HG03354 (cell line): Measurements from ENCODE around the gene A1CF.
A peak's percentile ranks its signal among the peaks of the same experiment; 100 is the strongest.
"Not testable (repeated sequence)": the region's sequence is repeated elsewhere in the genome, so short reads cannot be mapped to it uniquely, and the experiment has no call there.

Experiments used
- ATAC-seq: cut with Tn5 transposase; IDR thresholded peaks from one replicate; pipeline ENCODE4 v1.9.1; 2021; ENCODE audit warnings: mild to moderate bottlenecking; ENCODE audit not compliant: unreplicated experiment, poor library complexity, severe bottlenecking

A1CF gene, protein sequence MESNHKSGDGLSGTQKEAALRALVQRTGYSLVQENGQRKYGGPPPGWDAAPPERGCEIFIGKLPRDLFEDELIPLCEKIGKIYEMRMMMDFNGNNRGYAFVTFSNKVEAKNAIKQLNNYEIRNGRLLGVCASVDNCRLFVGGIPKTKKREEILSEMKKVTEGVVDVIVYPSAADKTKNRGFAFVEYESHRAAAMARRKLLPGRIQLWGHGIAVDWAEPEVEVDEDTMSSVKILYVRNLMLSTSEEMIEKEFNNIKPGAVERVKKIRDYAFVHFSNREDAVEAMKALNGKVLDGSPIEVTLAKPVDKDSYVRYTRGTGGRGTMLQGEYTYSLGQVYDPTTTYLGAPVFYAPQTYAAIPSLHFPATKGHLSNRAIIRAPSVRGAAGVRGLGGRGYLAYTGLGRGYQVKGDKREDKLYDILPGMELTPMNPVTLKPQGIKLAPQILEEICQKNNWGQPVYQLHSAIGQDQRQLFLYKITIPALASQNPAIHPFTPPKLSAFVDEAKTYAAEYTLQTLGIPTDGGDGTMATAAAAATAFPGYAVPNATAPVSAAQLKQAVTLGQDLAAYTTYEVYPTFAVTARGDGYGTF

DNA sequence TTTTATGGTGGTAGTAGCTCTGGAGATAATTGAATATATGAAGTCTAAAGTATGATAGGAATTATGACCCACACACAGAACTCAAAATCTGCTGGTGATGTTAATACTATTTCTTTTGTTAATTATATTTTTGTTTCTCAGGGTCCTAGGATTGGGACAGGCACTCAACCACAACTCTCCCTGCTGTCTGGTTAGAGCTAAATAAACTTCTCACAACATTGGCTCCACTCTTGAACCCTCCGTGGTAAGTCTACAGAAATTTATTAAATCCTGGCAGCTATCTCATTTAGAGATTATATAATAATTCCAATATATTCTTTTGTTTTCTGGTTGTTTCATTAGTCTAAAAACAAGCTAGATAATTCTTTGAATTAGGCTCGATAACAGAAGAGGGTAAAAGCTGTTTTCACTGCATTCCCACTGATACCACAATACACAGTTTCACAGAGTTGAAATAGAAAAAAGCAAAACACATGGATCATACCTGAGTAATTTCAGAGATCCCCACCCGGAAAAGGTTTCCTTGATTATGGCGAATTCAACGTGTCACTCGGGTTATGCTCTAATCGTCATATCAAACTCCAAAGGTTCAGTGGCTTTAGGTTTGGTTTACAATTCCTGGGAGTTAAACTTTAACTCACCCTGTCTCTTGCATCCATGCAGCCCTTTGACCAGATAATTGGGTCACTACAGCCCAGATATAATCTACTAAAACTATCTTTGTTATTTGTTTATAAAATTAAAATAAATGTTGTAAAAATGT, at the start of gene A1CF:
TSS of gene A1CF (minus strand) at position 531 of the 763 bp plus-strand sequence. CDS start 25,687 bp downstream, outside the sequence.
- no peak for ATAC-seq

- no peak for ATAC-seq
These were observed 46.6 kb upstream of the A1CF start for GRCh38 chr10:50931948-50932431.

DNA sequence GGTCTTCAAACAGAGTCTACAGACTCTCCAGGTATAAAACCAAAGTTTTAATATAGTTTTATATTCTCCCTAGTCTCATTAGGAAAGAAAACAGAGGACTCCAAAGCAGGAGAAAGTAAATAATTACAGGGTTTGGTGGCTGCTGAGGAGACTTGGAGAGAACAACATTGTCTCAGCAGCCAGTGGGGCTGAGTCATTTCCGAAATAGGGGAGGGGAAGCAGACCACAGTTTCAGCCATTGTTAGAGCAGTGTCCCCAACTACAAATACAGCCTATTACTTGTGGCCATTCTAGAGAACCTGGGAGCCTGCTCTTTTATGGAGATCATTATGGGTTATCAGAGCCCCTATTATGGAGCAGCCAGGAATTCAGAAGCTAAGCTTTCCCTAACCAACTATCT, 44.2 kb upstream of the A1CF start:
- peak; percentile 83 for ATAC-seq

GRCh38 chr10:50928190-50928552, 42.7 kb upstream of the A1CF start:
- ATAC-seq, result no peak

DNA sequence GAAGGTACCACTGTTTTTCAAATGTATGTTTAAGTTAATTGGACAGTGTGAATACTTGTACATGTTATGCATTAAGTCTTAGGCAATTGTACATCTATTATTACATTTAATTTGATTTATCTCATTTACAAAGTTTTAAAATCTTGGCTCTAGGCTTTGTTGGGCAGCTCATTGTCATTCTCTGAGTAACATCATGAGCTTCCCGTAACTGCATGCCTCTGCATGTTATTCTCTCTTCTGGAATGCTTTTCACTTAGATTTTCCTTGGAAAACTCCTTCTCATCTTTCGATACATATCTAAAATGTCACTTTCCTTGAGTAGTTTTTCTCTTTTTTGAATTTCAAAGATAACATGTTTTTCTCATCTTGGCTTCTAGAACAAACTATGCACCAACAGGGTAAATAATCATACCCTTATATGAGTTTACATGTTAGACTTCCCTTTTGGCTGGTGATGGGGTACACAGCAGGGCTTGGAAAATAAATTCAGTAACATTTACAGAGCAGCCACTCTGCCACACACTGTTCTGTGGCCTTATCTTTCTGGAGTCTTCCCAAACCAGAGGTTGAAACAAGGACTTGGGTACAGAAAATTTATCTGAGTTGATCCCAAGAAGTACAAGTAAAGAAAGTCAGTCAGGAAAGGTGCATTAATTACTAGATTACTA, 42.2 kb upstream of the A1CF start:
- no peak for ATAC-seq

GRCh38 chr10:50923471-50923870, 38.0 kb upstream of the A1CF start:
- ATAC-seq, result not testable (repeated sequence)

DNA sequence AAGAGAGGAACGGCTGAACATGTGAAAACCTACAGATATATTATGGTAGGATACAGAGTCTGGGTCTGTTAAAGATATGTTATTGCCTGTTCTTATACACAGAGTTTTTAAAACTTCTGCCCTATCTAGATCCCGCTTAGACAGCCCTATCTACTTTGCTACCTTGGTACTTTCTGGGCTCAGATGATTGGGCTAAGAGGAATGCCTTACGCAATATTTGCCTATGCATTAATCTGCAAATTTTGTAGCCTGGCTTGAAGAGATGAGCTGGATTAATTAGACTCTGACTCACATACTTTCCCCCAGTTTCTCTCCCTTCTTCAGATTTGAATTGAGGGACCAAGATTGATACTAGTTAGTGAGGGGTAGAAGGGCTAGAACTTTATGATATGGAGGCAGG, 33.6 kb upstream of the A1CF start:
- ATAC-seq, result no peak

DNA sequence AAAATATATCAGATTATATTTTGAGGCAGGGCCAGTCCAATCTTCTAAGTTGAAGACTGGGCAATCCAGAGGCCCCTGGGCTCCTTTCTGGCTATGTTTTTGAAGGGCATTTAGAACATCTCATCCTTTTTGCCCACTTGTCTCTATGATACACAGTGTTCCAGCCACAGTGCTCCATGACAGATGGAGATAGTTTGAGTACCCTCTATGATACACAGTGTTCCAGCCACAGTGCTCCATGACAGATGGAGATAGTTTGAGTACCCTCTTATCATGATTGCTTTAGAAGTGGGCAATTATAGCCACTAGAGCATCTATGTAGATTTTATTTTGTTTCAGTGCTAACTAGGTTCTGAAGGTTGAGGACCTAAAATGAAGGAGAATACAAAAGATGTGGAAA, 33.1 kb upstream of the A1CF start:
- no peak for ATAC-seq

GRCh38 chr10:50917486-50917885, 32.1 kb upstream of the A1CF start:
- no peak for ATAC-seq

DNA sequence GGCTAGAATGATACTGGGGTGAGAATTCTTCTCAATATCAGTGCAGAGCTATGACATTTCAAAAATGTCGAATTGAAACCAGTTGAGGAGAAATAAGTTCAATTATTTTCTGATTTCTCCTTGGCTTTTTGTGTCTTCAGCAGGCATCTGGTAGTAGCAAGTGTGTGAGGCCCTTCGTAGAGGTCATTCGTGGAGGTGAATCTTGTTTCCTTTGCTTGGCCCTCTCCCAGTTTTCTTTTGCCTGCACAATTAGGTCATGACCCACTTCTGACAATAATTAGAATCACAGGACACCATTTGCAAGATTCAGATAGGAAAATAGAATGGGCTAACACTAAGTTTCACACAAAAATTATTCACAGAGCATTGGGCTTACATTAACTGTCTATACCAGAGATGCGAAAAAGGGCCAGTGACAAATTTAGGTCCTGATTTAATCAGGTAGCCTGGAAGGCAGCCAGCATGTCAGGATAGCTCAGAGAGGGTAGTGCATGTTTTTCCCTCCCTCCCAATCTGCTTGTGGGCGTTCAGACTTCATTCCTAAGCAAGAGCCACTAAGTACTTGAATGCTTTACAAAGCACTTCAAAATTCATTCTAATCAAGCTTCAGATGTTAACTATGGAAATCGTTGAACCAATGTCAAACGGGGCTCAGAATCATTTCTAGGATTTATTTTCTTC, 24.0 kb upstream of the A1CF start:
- no peak for ATAC-seq

DNA sequence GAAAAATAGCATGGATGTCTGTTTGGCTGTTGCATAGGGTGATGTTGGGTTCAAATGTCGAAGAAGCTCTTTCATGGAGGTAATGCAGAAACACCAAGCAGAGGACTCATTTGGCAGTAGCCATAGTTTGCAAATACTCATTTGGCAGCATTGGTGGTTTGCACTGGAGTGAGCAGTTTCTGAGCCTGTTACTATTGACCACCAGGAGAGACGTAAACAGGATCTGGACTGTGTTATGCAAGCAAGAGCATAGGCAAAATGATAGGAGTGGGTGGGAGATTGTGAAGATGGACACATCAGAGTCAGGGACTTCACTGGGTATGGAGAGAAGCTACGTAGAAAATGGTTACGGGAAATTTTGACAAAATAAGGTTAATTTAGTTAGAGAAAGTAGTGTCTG, 22.9 kb upstream of the A1CF start:
- ATAC-seq, result no peak

DNA sequence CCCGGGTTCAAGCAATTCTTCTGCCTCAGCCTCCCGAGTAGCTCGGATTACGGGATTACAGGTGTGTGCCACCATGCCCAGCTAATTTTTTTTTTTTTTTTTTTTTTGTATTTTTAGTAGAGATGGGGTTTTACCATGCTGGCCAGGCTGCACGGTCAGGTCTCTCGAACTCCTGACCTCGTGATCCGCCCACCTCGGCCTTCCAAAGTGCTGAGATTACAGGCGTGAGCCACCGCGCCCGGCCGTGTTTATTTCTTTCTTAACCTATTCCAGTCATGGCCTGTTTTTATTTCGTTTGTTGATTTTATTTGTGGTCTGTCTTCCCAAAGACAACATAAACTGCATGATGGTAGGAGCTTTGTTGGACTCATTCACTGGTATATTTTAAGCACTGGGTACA, 20.4 kb upstream of the A1CF start:
- ATAC-seq, result not testable (repeated sequence)

GRCh38 chr10:50896721-50897120, 11.3 kb upstream of the A1CF start:
- ATAC-seq, result no peak

DNA sequence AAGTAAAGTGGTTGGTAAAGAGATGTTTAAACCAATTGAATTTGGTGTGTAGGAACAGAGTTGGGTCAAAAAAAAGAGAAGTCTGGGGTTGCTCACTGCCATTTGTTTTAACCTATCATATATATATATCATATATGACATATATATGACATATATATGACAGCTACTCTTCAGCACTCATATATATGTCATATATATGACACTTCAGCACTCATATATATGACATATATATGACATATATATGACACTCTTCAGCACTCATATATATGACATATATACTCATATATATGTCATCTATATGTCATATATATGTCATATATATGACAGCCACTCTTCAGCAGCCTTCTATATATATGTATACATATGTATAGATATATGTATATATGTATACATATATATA, 8.9 kb upstream of the A1CF start:
- no peak for ATAC-seq

GRCh38 chr10:50892467-50892866, 7.0 kb upstream of the A1CF start:
- ATAC-seq, result no peak

- no peak for ATAC-seq
These were observed 1.1 kb downstream of the A1CF start for GRCh38 chr10:50884302-50884701.

DNA sequence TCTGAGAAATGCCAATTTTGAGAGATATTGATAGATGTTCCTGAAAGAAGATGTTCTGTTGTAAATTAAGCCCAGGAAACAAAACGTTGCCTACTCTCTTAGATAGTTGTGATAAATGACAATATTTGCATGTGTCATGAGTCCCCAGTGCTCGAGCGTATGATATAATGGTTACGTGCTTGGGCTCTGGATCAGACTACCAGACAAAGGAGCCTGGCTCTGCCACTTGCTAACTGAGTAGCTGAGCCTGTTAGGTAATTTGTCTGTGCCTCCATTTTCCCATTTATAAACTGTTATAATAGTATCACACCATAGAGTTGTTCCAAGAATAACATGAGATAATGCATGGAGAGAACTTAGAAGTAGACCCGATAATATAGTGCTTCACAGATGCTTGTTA, 1.8 kb downstream of the A1CF start:
- no peak for ATAC-seq

- ATAC-seq, result no peak
These were observed 2.9 kb downstream of the A1CF start for GRCh38 chr10:50882540-50882983.

DNA sequence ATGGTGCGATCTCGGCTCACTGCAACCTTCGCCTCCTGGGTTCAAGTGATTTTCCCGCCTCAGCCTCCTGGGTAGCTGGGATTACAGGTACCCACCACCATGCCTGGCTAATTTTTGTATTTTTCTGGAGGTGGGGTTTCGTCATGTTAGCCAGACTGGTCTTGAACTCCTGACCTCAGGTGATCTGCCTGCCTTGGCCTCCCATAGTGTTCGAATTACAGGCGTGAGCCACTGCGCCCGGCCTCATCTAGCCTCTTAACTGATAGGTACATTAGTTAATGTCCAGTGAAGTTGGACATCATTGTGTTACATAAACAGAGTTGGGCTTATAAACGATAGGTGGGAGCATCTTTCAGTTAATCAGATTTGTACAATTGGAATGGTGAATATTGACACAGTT, 4.4 kb downstream of the A1CF start:
- not testable (repeated sequence) for ATAC-seq

- no peak for ATAC-seq
These were observed 9.0 kb downstream of the A1CF start for GRCh38 chr10:50876429-50876828.
